ENCODE results near the gene MAN1C1.

The MAN1C1 gene

GRCh38 chr1:25818569-25818968 is 202.0 kb downstream of the MAN1C1 start:
- no peak for DNase-seq (ENCODE audit: low spot score)
- H3K27me3 Mint-ChIP-seq (ENCODE audit: low read depth), result no peaks in the 10 kb centered on the region
- peaks cover 7% of the 10 kb centered on the region for H3K36me3 Mint-ChIP-seq (ENCODE audit: low read depth)
- H3K4me1 Mint-ChIP-seq (ENCODE audit: low read depth), result peaks cover 28% of the 10 kb centered on the region
- no peaks in the 10 kb centered on the region for H3K9me3 Mint-ChIP-seq
- peak overlapping the region; percentile 96 for H3K4me3 Mint-ChIP-seq
- H3K27ac Mint-ChIP-seq, result peak overlapping the region; percentile 14

- H3K9me3 Mint-ChIP-seq, result no peaks in the 10 kb centered on the region
- H3K27me3 Mint-ChIP-seq (ENCODE audit: low read depth), result no peaks in the 10 kb centered on the region
- DNase-seq (ENCODE audit: low spot score), result peak; percentile 94
- peaks cover 28% of the 10 kb centered on the region for H3K4me1 Mint-ChIP-seq (ENCODE audit: low read depth)
- H3K36me3 Mint-ChIP-seq (ENCODE audit: low read depth), result peaks cover 9% of the 10 kb centered on the region
- H3K27ac Mint-ChIP-seq, result peak within 1 kb of the TSS; percentile 92
- peak within 1 kb of the TSS; percentile 96 for H3K4me3 Mint-ChIP-seq
Measured at GRCh38 chr1:25819491-25820246, 203.1 kb downstream of the MAN1C1 start, which contains the start of gene MTFR1L. TSS of gene MTFR1L (plus strand) at chr1:25819954. CDS start at chr1:25823105, 3,151 bp downstream.

GRCh38 chr1:25820247-25821111 is 203.9 kb downstream of the MAN1C1 start:
- peak; percentile 67 for DNase-seq (ENCODE audit: low spot score)
- peak overlapping the region; percentile 96 for H3K4me3 Mint-ChIP-seq
- H3K9me3 Mint-ChIP-seq, result no peaks in the 10 kb centered on the region
- H3K27ac Mint-ChIP-seq, result peak overlapping the region; percentile 92
- H3K27me3 Mint-ChIP-seq (ENCODE audit: low read depth), result no peaks in the 10 kb centered on the region
- peaks cover 28% of the 10 kb centered on the region for H3K4me1 Mint-ChIP-seq (ENCODE audit: low read depth)
- H3K36me3 Mint-ChIP-seq (ENCODE audit: low read depth), result peaks cover 9% of the 10 kb centered on the region

GRCh38 chr1:25821112-25821476 is 204.5 kb downstream of the MAN1C1 start:
- Mint-ChIP-seq H3K4me3 (peak overlapping the region; percentile 90), H3K4me1 (ENCODE audit: low read depth) (peaks cover 28% of the 10 kb centered on the region), H3K36me3 (ENCODE audit: low read depth) (peaks cover 10% of the 10 kb centered on the region), H3K27ac (peak overlapping the region; percentile 90), H3K27me3 (ENCODE audit: low read depth) (no peaks in the 10 kb centered on the region), H3K9me3 (no peaks in the 10 kb centered on the region)
- no peak for DNase-seq (ENCODE audit: low spot score)

GRCh38 chr1:25821630-25822091 is 205.1 kb downstream of the MAN1C1 start:
- Mint-ChIP-seq H3K36me3 (ENCODE audit: low read depth) (peaks cover 13% of the 10 kb centered on the region), H3K4me1 (ENCODE audit: low read depth) (peaks cover 28% of the 10 kb centered on the region), H3K4me3 (peak overlapping the region; percentile 90), H3K27me3 (ENCODE audit: low read depth) (no peaks in the 10 kb centered on the region), H3K27ac (peak overlapping the region; percentile 51), H3K9me3 (no peaks in the 10 kb centered on the region)
- DNase-seq (ENCODE audit: low spot score), result no peak

GRCh38 chr1:25825605-25826004 is 209.0 kb downstream of the MAN1C1 start:
- no peaks in the 10 kb centered on the region for H3K27me3 Mint-ChIP-seq (ENCODE audit: low read depth)
- H3K9me3 Mint-ChIP-seq, result no peaks in the 10 kb centered on the region
- peaks cover 16% of the 10 kb centered on the region for H3K4me1 Mint-ChIP-seq (ENCODE audit: low read depth)
- peaks cover 39% of the 10 kb centered on the region for H3K36me3 Mint-ChIP-seq (ENCODE audit: low read depth)
- no peak overlapping the region for H3K27ac Mint-ChIP-seq
- DNase-seq (ENCODE audit: low spot score), result no peak
- no peak overlapping the region for H3K4me3 Mint-ChIP-seq

GRCh38 chr1:25826571-25826970 is 210.0 kb downstream of the MAN1C1 start:
- H3K4me1 Mint-ChIP-seq (ENCODE audit: low read depth), result peaks cover 8% of the 10 kb centered on the region
- DNase-seq (ENCODE audit: low spot score), result no peak

GRCh38 chr1:25828491-25828890 is 211.9 kb downstream of the MAN1C1 start:
- Mint-ChIP-seq H3K36me3 (ENCODE audit: low read depth) (peaks cover 50% of the 10 kb centered on the region), H3K4me3 (no peak overlapping the region), H3K4me1 (ENCODE audit: low read depth) (peaks cover 3% of the 10 kb centered on the region), H3K27ac (no peak overlapping the region), H3K27me3 (ENCODE audit: low read depth) (no peaks in the 10 kb centered on the region), H3K9me3 (no peaks in the 10 kb centered on the region)
- no peak for DNase-seq (ENCODE audit: low spot score)

More at GRCh38 chr1:25826571-25826970, 210.0 kb downstream of the MAN1C1 start:
- peaks cover 45% of the 10 kb centered on the region for H3K36me3 Mint-ChIP-seq (ENCODE audit: low read depth)
- no peak overlapping the region for H3K27ac Mint-ChIP-seq
- no peak overlapping the region for H3K4me3 Mint-ChIP-seq
- no peaks in the 10 kb centered on the region for H3K27me3 Mint-ChIP-seq (ENCODE audit: low read depth)
- no peaks in the 10 kb centered on the region for H3K9me3 Mint-ChIP-seq

GRCh38 chr1:25829046-25829445 is 212.5 kb downstream of the MAN1C1 start:
- peaks cover 3% of the 10 kb centered on the region for H3K4me1 Mint-ChIP-seq (ENCODE audit: low read depth)
- H3K27ac Mint-ChIP-seq, result no peak overlapping the region
- H3K36me3 Mint-ChIP-seq (ENCODE audit: low read depth), result peaks cover 48% of the 10 kb centered on the region
- no peak for DNase-seq (ENCODE audit: low spot score)
- H3K27me3 Mint-ChIP-seq (ENCODE audit: low read depth), result no peaks in the 10 kb centered on the region
- H3K4me3 Mint-ChIP-seq, result no peak overlapping the region
- no peaks in the 10 kb centered on the region for H3K9me3 Mint-ChIP-seq

GRCh38 chr1:25831569-25832196 is 215.1 kb downstream of the MAN1C1 start:
- Mint-ChIP-seq H3K9me3 (no peaks in the 10 kb centered on the region), H3K4me3 (no peak overlapping the region), H3K36me3 (ENCODE audit: low read depth) (peaks cover 56% of the 10 kb centered on the region), H3K4me1 (ENCODE audit: low read depth) (peaks cover 3% of the 10 kb centered on the region), H3K27me3 (ENCODE audit: low read depth) (no peaks in the 10 kb centered on the region), H3K27ac (peak overlapping the region; percentile 31)
- no peak for DNase-seq (ENCODE audit: low spot score)

GRCh38 chr1:25832336-25833037 is 215.9 kb downstream of the MAN1C1 start:
- DNase-seq (ENCODE audit: low spot score), result no peak
- Mint-ChIP-seq H3K36me3 (ENCODE audit: low read depth) (peaks cover 53% of the 10 kb centered on the region), H3K27me3 (ENCODE audit: low read depth) (no peaks in the 10 kb centered on the region), H3K9me3 (no peaks in the 10 kb centered on the region), H3K4me1 (ENCODE audit: low read depth) (peaks cover 7% of the 10 kb centered on the region), H3K4me3 (no peak overlapping the region), H3K27ac (peak overlapping the region; percentile 21)

- H3K27me3 Mint-ChIP-seq (ENCODE audit: low read depth), result no peaks in the 10 kb centered on the region
- peaks cover 8% of the 10 kb centered on the region for H3K4me1 Mint-ChIP-seq (ENCODE audit: low read depth)
- H3K27ac Mint-ChIP-seq, result no peak overlapping the region
- H3K36me3 Mint-ChIP-seq (ENCODE audit: low read depth), result peaks cover 47% of the 10 kb centered on the region
- no peak overlapping the region for H3K4me3 Mint-ChIP-seq
- no peaks in the 10 kb centered on the region for H3K9me3 Mint-ChIP-seq
- DNase-seq (ENCODE audit: low spot score), result no peak
Measured at GRCh38 chr1:25833158-25833557, 216.6 kb downstream of the MAN1C1 start.
